ENCODE measurements around the gene GPHN.

GPHN gene

DNA sequence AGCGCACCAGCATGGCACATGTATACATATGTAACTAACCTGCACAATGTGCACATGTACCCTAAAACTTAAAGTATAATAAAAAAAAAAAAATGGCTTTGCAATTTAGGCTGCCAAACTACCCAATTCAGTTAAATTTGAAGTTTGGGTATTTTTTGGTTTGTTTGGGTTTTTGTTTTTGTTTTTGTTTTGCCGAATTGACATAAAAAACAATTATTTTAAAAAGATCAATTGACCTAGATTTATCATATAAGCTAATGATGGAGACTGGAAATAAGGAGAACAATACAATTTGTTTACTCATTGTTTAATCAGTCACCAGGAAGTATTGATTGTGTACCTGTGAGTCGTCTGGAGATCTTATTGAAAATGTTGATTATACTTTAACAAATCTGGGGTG lies 619.2 kb downstream of the GPHN start:
- FAIRE-seq, result no peak
- TF ChIP-seq POLR2AphosphoS5 (IDR thresholded peaks at IDR 0.05; ENCODE audit: low read depth, low read length) (no peak), POLR2A (IDR thresholded peaks at IDR 0.05; ENCODE audit: low read depth, low read length) (no peak), TAF1 (IDR thresholded peaks at IDR 0.05; ENCODE audit: borderline replicate concordance, low read depth, low read length) (no peak)
- no peak for DNase-seq (ENCODE audit: insufficient read length)

DNA sequence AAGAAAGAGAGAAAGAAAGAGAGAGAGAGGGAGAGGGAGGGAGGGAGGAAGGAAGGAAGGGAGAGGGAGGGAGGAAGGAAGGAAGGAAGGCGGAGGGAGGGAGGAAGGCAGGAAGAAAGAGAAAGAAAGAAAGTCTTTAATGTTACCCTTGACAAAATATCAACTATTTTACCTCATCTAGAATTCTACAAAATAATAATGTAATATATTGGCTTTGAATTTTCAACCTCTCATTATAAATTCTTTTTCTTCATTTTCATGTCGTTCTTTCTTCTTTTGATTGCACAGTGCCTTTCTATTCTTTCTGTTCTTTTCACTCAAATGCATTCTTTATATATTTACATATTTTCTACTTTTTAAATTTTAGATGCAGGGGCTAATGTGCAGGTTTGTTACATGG lies 621.8 kb downstream of the GPHN start:
- no peak for TF ChIP-seq POLR2AphosphoS5 (IDR thresholded peaks at IDR 0.05; ENCODE audit: low read depth, low read length)
- DNase-seq (ENCODE audit: insufficient read length) (no peak), FAIRE-seq (no peak)

DNA sequence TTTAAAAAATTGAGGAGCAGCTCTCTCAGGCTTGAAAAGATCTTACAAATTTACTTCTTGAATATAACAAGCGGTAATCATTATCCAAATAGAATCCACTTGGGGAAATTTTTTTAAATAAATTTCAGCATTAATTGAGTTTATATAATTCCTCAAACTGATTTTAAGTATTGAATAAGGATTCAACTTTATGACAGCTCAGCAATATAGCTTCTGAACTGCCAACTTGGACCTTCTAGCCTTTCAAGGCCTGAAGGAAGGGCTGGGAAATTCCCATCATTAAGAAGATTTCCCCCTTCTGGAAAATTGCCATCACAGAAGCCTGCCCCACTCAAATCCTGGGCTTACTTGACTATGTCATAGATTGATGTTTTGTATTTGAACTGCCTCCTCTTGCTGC lies 623.7 kb downstream of the GPHN start:
- FAIRE-seq (no peak), DNase-seq (ENCODE audit: insufficient read length) (no peak)
- no peak for TF ChIP-seq TAF1 (IDR thresholded peaks at IDR 0.05; ENCODE audit: borderline replicate concordance, low read depth, low read length)
- TF ChIP-seq POLR2AphosphoS5 (IDR thresholded peaks at IDR 0.05; ENCODE audit: low read depth, low read length), result no peak
- TF ChIP-seq POLR2A (IDR thresholded peaks at IDR 0.05; ENCODE audit: low read depth, low read length), result no peak

GRCh38 chr14:67133144-67133543 lies 625.2 kb downstream of the GPHN start:
- no peak for DNase-seq (ENCODE audit: insufficient read length)

GRCh38 chr14:67133595-67134441 lies 625.9 kb downstream of the GPHN start:
- FAIRE-seq, result peak; percentile 56
- no peak for TF ChIP-seq POLR2A (IDR thresholded peaks at IDR 0.05; ENCODE audit: low read depth, low read length)
- TF ChIP-seq TAF1 (IDR thresholded peaks at IDR 0.05; ENCODE audit: borderline replicate concordance, low read depth, low read length), result no peak
- no peak for TF ChIP-seq POLR2AphosphoS5 (IDR thresholded peaks at IDR 0.05; ENCODE audit: low read depth, low read length)
- no peak for DNase-seq (ENCODE audit: insufficient read length)

More at GRCh38 chr14:67133144-67133543, 625.2 kb downstream of the GPHN start:
- no peak for TF ChIP-seq TAF1 (IDR thresholded peaks at IDR 0.05; ENCODE audit: borderline replicate concordance, low read depth, low read length)
- no peak for TF ChIP-seq POLR2A (IDR thresholded peaks at IDR 0.05; ENCODE audit: low read depth, low read length)
- TF ChIP-seq POLR2AphosphoS5 (IDR thresholded peaks at IDR 0.05; ENCODE audit: low read depth, low read length), result no peak
- FAIRE-seq, result no peak

- DNase-seq (ENCODE audit: insufficient read length), result no peak
- TF ChIP-seq POLR2AphosphoS5 (IDR thresholded peaks at IDR 0.05; ENCODE audit: low read depth, low read length) (no peak), POLR2A (IDR thresholded peaks at IDR 0.05; ENCODE audit: low read depth, low read length) (no peak), TAF1 (IDR thresholded peaks at IDR 0.05; ENCODE audit: borderline replicate concordance, low read depth, low read length) (no peak)
- no peak for FAIRE-seq
Measured at GRCh38 chr14:67137744-67138371, 629.9 kb downstream of the GPHN start.

- FAIRE-seq, result no peak
- TF ChIP-seq POLR2AphosphoS5 (IDR thresholded peaks at IDR 0.05; ENCODE audit: low read depth, low read length) (no peak), TAF1 (IDR thresholded peaks at IDR 0.05; ENCODE audit: borderline replicate concordance, low read depth, low read length) (no peak), POLR2A (IDR thresholded peaks at IDR 0.05; ENCODE audit: low read depth, low read length) (no peak)
- DNase-seq (ENCODE audit: insufficient read length), result no peak
Measured at GRCh38 chr14:67140556-67140955, 632.6 kb downstream of the GPHN start.

DNA sequence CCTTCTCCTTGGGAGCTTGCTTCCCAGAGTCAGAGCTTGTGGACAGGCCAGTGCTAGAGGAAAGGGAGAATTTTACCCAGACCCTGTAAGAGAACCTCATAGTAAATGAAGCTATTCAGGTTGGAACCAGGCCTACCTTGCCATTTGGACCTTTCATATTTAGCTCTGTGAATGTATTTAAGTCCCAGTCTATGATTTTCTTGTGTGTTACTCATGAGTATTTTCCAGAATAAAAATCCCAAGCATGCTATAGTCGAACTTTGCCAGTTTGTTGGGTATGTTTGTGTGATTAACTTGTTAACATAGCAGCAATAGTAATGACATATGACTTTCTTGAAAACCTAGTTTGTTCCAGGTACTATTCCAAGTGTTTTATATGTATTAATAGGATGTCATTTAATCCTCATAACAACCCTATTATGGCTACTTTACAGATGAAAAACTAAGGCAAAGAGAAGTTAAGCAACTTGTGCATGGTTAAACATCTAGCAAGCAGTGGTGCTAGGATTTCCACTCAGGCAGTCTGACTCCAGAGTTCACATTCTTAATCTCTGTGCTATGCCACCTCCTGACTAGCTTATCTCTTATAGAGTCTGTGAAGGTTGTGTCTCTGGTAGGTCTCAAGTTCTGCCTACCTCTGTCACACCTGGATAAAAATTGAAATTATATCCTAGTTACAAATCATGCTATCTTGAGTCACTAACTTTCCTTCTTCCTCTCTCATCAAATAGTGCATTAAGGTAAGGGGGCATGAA lies 633.4 kb downstream of the GPHN start:
- DNase-seq (ENCODE audit: insufficient read length), result no peak
- TF ChIP-seq TAF1 (IDR thresholded peaks at IDR 0.05; ENCODE audit: borderline replicate concordance, low read depth, low read length), result no peak
- TF ChIP-seq POLR2A (IDR thresholded peaks at IDR 0.05; ENCODE audit: low read depth, low read length), result no peak
- TF ChIP-seq POLR2AphosphoS5 (IDR thresholded peaks at IDR 0.05; ENCODE audit: low read depth, low read length), result no peak
- no peak for FAIRE-seq

DNA sequence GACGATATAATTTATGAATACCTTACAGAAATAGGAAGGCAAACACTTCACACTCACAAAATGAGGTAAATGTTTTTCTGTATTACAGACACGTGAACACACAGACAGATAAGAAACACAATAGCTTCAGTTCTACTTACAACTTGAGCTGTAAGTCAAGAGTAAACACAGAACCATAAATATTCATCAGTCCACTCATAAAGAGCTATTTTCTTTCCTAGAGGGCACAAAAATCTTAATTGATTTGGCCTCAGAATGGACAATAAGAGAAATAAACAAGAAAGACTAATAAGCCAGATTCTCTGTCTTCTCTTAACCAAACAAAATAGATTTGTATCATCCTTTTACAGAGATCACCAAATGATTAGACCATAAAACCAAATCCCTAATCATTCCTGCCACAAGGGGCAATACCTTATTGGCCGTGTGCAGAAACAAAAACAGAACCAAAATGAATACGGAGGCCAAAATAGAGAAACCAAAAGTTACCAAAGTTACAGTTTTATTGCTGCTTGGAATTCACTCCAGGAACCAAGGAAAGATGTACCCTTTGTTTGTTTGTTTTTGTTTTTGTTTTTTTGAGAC lies 643.2 kb downstream of the GPHN start:
- TF ChIP-seq TAF1 (IDR thresholded peaks at IDR 0.05; ENCODE audit: borderline replicate concordance, low read depth, low read length) (no peak), POLR2AphosphoS5 (IDR thresholded peaks at IDR 0.05; ENCODE audit: low read depth, low read length) (no peak), POLR2A (IDR thresholded peaks at IDR 0.05; ENCODE audit: low read depth, low read length) (no peak)
- FAIRE-seq (no peak), DNase-seq (ENCODE audit: insufficient read length) (no peak)

GRCh38 chr14:67158566-67158965 lies 650.6 kb downstream of the GPHN start:
- FAIRE-seq (no peak), DNase-seq (ENCODE audit: insufficient read length) (no peak)
- TF ChIP-seq TAF1 (IDR thresholded peaks at IDR 0.05; ENCODE audit: borderline replicate concordance, low read depth, low read length) (no peak), POLR2A (IDR thresholded peaks at IDR 0.05; ENCODE audit: low read depth, low read length) (no peak), POLR2AphosphoS5 (IDR thresholded peaks at IDR 0.05; ENCODE audit: low read depth, low read length) (no peak)

DNA sequence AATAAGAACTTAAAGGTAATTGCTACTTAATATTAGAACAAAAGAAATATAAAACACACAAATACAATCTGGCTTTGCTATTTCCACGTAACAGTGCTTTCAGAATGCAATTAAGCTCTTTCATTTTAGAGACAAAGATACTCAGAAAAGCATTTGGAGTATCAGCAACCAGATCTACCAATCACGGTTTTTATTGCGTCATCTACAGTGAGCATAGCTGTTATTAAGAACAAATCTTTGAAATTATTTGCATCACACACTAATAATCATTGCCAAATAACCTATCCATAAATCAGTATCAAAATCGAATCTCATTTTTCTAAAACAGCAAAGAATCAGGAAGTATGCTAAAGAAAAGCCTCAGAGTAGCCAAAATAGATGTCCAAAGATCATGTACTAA lies 654.4 kb downstream of the GPHN start:
- DNase-seq (ENCODE audit: insufficient read length) (no peak), FAIRE-seq (no peak)
- TF ChIP-seq TAF1 (IDR thresholded peaks at IDR 0.05; ENCODE audit: borderline replicate concordance, low read depth, low read length) (no peak), POLR2A (IDR thresholded peaks at IDR 0.05; ENCODE audit: low read depth, low read length) (no peak), POLR2AphosphoS5 (IDR thresholded peaks at IDR 0.05; ENCODE audit: low read depth, low read length) (no peak)
